Stimulated activated CD8-positive, alpha-beta memory T cell treated with anti-CD3 and anti-CD28 coated beads, Interleukin-15, amount 100 ng/mL, for 48 hours (primary cell): ENCODE measurements around the gene CD33.
"Not testable (repeated sequence)": the region's sequence is repeated elsewhere in the genome, so short reads cannot be mapped to it uniquely, and the experiment has no call there.

Experiments
- DNase-seq, 2 donors: peaks; one replicate each; pipeline ENCODE4 v3.0.0-alpha.2; 2020; ENCODE audit warnings: low read depth in 2 of 2

The CD33 gene

DNA sequence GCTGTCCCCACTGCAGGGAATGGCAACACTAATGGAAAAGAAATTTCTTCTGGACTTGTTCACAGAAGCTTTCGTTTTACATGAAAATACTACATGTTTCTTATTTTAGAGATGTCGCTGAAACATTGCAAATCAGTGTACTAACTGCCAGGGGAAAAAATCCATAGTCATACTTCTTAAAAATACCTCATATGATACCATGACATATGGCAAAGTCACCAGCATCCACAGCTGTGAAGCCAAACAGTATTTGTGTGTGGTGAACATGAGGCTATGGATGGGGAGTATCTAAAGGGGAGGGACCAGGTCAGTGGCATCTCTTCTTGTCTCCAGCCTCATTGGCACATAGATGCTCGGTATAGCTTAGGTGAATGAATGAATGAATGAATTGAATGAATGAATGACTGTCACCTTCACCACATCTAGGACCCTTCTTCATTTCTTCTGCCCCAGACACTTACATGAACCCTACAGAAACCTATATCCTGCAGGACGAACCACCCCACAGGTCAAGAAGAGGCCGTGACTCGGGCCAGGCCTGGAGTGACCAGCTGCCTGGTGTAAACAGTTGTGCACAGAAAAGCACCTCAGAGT is 14.6 kb upstream of the CD33 start:
- no peak for DNase-seq

DNA sequence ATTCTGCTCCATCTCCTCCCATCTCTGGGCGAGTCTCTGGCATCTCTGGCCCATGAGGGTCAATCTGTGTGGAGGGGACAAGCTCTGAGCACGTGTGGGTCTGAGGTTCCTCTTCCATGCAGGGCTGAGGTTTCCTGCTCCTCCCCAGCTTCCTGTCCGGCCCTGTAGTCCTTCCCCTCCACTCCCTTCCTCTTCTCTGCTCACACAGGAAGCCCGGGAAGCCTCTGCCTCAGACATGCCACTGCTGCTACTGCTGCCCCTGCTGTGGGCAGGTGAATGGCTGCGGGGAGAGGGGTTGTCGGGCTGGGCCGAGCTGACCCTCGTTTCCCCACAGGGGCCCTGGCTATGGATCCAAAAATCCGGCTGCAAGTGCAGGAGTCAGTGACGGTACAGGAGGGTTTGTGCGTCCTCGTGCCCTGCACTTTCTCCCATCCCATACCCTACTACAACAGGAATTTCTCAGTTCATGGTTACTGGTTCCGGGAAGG is 14.0 kb upstream of the CD33 start:
- DNase-seq, result not testable (repeated sequence)

DNA sequence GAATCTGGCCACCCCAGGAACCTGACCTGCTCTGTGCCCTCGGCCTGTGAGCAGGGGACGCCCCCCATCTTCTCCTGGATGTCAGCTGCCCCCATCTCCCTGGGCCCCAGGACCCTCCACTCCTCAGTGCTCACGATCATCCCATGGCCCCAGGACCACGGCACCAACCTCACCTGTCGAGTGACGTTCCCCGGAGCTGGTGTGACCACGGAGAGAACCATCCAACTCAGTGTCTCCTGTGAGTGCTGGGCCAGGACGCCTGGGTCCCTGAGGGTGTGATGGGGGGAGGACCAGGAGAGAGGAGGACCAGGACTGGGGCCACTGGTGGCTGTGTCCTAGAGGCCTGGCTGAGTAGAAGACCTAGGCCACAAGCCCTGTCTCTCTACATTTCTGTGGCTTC is 13.0 kb upstream of the CD33 start:
- no peak for DNase-seq

DNA sequence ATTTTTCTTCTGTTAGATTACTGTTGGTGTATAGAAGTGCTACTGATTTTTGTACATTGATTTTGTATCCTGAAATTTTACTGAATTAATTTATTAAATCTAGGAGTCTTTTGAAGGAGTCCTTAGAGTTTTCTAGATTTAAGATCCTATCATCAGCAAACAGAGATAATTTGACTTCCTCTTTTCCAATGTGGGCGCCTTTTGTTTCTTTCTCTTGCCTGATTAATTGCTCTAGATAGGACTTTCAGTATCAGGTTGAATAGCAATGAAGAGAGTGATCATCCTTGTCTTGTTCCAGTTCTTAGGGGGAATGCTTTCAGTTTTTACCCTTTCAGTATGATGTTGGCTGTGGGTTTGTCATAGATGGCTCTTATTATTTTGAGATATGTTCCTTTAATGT is 5.6 kb upstream of the CD33 start:
- DNase-seq, result no peak

DNA sequence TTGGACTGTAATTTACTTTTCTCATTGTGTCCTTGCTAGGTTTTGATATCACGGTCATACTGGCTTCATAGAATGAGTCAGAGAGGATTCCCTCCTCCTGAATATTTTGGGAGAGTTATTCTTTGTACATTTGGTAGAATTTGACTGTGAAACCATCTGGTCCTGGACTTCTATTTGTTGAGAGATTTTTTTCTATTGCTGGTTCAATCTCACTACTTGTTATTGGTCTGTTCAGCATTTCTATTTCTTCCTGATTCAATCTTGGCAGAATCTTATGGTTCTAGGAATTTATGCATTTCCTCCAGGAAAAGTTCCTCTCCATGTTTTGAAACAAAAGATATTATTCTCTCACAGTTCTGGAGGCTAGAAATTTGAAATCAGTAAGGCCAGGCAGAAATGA is 4.9 kb upstream of the CD33 start:
- DNase-seq, result no peak

DNA sequence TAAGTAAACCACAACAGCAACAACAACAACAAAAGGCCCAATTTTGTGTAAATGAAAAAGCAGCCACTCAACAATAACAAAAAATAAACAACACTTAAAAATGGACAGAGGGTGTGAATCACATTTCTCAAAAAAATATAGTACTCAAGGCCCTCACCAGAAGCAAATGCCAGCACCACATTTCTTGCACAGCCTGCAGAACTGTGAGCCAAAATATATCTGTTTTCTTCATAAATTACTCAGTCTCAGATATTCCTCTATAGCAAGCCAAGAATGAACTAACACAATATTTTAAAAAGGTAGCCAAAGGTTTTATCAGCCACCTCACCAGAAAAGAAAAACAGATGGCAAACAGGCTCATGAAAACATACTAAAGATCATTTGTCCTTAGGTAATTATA is 3.9 kb upstream of the CD33 start:
- DNase-seq, result no peak

DNA sequence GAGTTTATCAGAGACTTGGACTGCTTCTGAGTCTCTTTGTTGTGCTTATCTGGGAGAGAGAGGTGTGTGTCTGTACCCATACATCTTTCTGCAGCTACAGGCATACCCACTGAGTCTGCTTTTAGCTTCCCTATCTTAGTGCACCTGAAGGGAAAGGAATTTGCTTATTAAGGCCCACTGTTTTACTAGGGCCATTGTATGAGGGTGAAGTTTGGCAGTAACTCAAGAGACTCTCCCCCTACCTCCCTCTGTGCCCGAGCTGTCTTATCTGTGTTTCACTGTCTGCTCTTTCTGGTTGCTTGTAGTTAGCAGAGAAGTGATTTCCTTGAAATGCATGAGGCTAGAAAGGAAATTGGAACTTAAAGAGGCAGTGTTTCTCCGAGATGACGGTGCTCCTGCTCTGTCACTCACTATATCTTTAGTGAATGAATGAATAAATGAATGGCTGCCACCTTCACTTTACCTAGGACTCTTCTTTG is 678 bp upstream of the CD33 start:
- no peak for DNase-seq

DNA sequence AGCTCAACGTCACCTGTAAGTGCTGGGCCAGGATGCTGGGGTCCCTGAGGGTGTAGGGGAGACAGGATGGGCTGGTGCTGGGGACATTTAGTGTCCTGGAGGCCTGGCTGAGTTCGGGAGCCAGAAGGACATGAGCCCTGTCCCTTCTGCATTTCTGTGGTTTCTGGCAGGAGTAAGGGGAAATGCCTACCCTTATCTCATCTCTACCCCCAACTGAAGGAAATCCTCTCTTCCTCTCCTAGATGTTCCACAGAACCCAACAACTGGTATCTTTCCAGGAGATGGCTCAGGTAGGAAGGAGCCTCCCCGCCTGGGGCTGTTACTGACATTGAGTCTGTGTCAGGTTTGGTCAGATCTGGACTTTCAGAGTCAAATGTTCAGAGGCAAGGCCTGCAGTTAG is 1.2 kb downstream of the CD33 start:
- no peak for DNase-seq

DNA sequence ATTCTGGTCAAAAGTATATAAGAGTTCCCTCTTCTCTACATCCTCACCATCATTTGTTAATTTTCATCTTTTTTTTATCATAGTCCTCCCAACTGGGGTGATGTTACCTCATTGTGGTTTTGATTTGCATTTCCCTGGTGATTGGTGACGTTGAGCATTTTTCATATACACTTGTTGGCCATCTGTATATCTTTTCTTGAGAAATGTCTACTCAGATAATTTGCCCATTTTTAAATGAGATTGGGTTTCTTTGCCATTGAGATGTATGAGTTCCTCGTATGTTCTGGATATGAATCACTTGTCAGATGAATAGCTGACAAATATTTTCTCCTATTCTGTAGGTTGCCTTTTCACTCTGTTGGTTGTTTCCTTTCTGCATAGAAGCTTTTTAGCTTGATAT is 2.4 kb downstream of the CD33 start:
- DNase-seq, result no peak

DNA sequence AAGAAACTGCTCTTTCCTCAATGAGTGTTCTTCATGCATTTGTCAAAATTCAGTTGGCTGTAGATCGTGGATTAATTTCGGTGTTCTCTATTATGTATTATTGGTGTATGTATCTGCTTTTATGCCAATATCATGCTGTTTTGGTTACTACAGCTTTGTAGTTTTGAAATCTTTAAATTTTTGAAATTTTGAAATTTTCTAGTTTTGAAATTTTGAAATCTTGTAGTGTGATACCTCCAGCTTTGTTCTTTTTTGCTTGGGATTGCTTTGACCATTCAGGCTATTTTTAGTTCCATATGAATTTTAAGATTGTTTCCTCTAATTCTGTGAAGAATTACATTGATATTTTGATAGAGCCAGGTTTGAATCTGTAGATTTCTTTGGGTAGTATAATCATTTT is 3.1 kb downstream of the CD33 start:
- DNase-seq, result no peak

DNA sequence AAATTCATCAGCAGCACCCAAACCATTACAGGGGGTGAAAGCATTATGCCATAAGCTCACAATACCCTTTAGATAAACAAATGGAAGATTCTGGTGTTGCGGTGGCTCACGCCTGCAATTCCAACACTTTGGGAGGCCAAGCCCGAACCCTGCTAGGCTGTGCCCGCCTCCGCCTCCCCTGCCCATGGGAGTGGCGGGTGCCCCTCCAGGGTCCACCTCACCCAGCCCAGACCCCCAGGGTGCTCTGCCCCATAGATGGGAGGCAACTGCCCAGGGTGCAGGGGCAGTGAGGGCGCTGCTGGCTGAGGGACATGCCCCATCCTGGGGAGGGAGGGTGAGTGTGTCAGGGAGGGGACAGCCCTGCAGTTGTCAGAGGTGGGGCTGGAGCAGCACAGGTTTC is 16.0 kb downstream of the CD33 start:
- no peak for DNase-seq

DNA sequence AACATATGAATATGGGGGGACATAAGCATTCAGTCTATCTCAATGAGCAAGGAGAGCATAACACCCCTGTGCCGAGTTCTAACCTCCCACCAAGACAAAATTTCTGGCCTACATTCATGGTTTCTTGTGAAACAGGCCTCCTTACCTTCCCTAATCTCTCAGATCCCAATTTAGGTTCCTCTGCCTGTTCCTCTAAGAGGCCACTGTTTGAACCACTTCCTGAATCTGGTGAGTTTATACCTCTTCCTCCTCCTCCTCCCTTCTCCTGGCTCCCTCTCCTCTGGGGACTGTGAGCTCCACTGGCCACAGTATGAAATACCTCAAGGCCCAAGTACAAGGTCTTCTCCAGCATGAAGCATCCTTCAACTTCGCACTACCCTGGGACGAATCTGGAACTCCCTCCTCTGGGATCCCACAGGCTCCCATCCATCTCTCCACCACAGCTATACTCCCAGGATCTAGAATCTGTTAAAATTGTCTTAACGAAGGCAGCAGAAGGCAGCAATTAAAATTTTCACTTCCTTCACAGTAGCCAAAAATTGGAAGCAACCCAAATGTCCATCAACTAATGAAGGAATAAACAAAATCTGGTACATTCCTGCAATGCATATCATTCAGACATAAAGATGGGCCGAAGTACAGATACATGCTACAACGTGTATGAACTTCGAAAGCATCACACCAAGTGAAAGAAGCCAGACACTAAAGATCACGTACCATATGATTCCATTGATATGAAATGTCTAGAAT is 18.2 kb downstream of the CD33 start:
- no peak for DNase-seq

DNA sequence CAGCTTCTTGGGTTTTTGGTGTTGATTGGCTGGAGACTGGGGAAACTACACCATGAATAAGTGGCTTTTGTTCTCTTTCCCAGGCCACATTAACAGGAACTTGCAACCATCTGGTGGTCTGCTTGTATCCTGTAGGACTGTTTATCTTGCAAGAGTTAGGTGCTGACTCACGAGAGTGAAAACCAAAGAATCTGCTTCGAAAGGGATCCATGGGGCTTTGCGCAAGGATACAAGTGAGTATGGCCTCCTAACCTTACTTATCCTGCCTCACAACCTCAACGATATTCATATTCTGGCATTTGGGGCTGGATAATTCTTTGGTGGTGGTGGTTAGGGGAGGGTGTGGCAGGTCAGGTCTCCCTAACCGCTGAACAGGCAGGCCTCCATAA is 21.3 kb downstream of the CD33 start:
- DNase-seq, result no peak

DNA sequence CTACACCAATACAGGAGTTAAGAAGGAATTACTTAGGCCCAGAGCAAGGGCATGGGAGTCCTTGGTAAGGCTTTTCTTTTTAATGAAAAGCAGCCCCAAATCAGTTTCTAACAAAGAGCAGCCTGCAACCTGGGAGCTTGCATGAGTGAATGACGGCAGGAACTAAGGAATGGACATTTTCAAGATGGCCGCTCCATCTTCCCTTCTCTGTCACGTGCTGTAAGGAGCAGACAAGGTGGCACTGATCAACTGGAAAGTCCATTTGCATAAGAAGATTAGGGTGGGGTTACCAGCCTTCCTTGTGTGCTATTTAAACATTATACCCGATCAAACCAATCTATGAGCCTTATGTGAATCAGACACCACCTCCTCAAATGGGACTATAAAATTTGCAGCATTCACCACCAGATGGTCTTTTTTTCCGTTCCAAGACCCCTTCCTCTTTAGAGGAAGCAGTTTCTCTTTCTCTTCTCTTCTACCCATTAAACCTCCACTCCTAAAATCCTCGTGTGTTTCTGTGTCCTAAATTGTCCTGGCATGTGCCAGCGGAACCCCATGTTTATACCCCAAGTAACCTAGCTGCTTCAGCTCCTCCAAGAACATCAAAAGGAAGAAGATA is 23.2 kb downstream of the CD33 start:
- no peak for DNase-seq

DNA sequence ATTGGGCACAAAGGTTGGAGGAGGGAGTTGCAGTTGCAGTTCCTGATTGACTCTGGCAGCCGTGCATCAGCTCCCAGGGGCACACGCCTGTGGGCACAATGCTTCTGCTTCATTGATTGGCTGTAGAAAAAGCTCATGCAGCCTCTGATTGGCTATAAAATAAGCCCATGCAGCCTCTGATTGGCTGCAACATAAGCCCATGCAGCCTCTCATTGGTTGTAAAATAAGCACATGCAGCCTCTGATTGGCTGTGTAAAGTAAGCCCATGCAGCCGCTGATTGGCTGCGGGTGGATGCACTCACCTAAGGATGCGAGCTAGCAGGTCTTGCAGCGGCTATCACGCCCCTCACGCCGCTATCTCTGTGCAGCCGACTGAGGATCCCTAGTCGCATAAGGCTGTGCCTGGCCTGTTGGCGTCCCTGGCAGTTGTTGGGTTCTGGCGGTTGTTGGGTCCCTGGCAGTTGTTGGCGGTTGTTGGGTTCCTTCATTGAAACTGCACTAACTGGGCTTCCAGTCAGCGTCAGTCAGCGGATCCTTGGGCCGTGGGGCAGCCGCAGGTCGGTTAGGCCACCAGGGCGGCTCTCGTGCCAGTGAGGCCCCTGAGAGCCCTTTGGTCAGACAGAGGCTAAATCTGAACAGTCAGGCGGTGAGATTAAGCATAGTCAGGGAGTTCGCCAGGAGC is 26.0 kb downstream of the CD33 start, which contains the start of gene SIGLECL1:
SIGLECL1 (plus strand) TSS at position 295 of the 682 bp plus-strand sequence. CDS start 12,993 bp downstream, outside the sequence.
- DNase-seq, result no peak

DNA sequence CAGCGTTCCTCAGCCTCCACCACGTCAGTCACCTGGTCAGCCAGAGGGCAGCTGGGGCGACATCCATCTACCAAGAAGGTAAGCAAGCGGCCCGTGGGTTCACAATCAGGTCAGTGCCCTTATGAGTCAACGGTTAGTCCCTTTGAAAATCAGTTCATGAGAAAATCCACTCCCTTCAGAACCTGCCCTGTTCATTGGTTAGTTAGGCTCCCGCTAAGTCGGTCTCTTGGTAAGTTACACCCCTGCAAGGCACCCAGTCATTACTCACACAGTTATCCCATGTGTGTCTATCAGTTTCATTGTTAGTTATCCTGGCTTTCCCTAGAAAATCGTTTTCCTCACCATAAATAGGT is 26.6 kb downstream of the CD33 start:
- DNase-seq, result no peak

DNA sequence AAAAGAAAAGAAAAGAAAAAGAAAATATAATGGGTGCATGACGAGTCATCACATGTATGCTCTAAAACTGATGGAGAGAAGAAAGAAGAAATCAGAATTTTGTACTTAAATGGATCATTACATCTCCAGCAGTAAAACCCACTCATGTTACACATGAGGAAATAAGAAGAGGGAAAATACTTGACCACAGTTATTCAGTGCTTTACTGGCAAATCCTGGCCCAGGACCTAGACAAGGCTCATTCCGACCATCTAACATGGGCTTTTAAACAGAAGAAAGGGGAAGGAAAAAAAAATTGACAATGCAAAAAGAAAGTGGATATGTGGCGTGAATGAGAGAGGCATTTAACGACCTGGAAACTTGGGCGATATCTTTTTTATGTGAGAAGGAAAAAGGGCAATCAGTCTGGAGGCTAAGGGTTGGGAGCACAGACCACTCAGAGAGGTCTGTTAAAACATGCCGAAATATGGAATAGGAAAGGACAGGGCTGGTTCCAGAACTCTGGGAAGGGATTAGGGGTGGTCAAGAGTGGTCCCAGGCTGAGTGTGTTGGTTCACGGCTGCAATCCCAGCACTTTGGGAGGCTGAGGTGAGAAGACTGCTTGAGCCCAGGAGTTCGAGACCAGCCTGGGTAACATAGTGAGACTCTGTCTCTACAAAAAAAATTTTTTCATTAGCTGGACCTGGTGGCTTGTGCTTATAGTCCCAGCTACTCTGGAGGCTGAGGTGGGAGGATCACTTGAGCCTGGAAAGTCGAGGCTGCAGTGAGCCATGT is 27.6 kb downstream of the CD33 start:
- no peak for DNase-seq

DNA sequence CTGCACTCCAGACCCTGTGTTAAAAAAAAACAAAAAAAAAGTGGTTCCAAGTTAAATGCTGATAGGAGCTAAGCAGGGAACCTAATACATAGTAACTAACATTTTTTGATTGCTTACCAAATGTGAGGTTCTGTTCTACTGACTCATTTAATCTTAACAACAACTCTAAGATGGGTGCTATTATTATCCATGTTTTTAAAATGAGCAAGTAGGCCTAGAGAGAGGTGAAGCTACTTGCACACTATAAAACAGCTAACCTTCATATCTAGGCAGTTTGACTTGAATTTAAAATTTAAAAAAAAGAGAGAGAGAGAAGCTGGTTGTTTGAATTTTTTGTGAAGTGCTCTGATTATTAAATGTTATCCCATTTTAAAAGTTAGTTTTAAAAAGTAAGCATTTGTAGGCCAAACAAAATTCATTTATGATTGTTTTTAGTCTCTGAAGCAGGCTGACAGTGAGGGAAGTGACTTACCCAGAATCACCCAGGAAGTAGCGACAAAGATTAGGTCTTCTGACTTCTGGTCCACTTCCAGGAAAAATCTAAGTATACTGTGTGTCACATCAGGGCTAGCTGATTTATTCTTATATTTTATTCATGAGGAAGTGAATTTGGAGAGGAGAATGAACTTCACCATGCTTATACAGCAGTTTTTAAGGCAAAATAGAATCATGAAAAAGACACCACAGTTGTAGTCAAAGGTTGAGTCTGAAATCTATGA is 28.4 kb downstream of the CD33 start:
- DNase-seq, result no peak

DNA sequence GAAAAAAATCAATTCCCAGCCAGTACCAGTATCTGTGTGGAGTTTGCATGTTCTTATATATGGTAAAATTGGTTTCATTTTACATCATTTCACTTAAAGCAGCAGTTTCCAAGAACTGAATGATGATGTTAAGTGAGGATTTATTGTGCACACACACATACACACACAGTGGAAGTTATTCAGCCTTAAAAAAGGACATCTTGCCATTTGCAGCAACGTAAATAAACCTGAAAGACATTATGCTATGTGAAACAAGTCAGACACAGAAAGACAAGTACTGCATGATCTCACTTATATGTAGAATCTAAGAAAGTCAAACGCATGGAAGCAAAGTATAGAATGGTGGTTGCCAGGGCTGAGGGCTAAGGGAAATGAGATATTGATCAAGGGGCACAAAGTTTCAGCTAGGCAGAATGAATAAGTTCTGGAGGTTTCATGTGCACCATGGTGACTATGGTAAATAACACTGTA is 31.3 kb downstream of the CD33 start:
- DNase-seq, result no peak

DNA sequence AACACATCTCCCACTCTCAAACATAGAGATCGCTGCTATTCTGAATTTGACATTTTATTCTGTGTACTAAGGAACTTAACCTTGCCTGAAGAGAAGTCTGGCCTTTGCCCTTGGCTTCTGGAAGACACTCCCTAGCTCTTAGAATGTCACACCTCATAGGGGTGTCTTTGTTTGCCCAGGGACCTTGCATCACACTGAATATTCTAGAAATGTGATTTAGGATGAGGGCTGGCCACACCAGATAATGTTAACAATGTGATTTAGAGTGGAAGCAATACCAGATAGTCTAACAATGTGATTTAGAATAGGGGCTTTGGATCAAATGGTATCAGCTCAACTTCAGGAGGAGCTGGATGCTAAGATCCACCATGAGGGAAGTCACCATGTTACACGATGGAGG is 32.6 kb downstream of the CD33 start:
- DNase-seq, result no peak
